ENCODE measurements around the gene ECM2. TPM values are rescaled to one million over a fixed set of nuclear protein-coding genes. Genes with fewer than 3 reads are reported as not detected.
A peak's percentile ranks its signal among the peaks of the same experiment; 100 is the strongest.

Gene ECM2
- total and polyA plus RNA-seq, 12 donors, result 2.1 to 14.9 (median 8.4) TPM

- no peaks in the 10 kb centered on the region for H3K27me3 ChIP-seq
- H3K4me3 ChIP-seq, result peak within 1 kb of the TSS in 9 of 10 donors; percentile 18 to 50 (median 34)
- TF ChIP-seq, protein P1, sequence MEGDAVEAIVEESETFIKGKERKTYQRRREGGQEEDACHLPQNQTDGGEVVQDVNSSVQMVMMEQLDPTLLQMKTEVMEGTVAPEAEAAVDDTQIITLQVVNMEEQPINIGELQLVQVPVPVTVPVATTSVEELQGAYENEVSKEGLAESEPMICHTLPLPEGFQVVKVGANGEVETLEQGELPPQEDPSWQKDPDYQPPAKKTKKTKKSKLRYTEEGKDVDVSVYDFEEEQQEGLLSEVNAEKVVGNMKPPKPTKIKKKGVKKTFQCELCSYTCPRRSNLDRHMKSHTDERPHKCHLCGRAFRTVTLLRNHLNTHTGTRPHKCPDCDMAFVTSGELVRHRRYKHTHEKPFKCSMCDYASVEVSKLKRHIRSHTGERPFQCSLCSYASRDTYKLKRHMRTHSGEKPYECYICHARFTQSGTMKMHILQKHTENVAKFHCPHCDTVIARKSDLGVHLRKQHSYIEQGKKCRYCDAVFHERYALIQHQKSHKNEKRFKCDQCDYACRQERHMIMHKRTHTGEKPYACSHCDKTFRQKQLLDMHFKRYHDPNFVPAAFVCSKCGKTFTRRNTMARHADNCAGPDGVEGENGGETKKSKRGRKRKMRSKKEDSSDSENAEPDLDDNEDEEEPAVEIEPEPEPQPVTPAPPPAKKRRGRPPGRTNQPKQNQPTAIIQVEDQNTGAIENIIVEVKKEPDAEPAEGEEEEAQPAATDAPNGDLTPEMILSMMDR (IDR thresholded peaks at IDR 0.05), result no peak
- DNase-seq, result peak in 1 of 2 donors; percentile 26
- intact Hi-C loops (cut with DNase I), result loop anchor here in 2 of 10 donors (5.0 to 10.0 kb wide), 3 partner anchors 48 to 120 kb away; partner anchors contain the start of gene ECM2 (in 1 of the 2)
- H3K27ac ChIP-seq, result peak within 1 kb of the TSS; percentile 31 to 89 (median 66)
- H3K36me3 ChIP-seq, result no peaks in the 10 kb centered on the region
- no peaks in the 10 kb centered on the region for H3K9me3 ChIP-seq
- H3K4me1 ChIP-seq, result peaks cover 3 to 54% (median 38%) of the 10 kb centered on the region in 9 donors
- ATAC-seq, result peak in 6 of 8 donors; percentile 40 to 71 (median 58)
- 26 to 32% methylated on average over 3 of the region's 3 CpGs for WGBS, 2 donors
Measured at GRCh38 chr9:92482329-92482728, 53.5 kb downstream of the ECM2 start, which contains the start of gene ASPN. TSS of gene ASPN (minus strand) at chr9:92482506.

- TF ChIP-seq, protein P1 (IDR thresholded peaks at IDR 0.05), result no peak
- Histone ChIP-seq H3K9me3 (no peaks in the 10 kb centered on the region), H3K36me3 (no peaks in the 10 kb centered on the region), H3K27ac (peak overlapping the region; percentile 31 to 89 (median 66)), H3K27me3 (no peaks in the 10 kb centered on the region), H3K4me1 (peaks cover 3 to 65% (median 38%) of the 10 kb centered on the region in 9 donors), H3K4me3 (peak overlapping the region in 9 of 10 donors; percentile 2 to 50 (median 34))
- DNase-seq, result no peak
- intact Hi-C loops (cut with DNase I), result loop anchor here in 2 of 10 donors (2.0 to 10.0 kb wide), 4 partner anchors 46 to 121 kb away; partner anchors contain the start of gene ECM2 (in 1 of the 2)
- ATAC-seq, result peak in 4 of 8 donors; percentile 8 to 63 (median 56)
- WGBS, 2 donors, result 52 to 54% methylated on average over 2 of the region's 2 CpGs
Measured at GRCh38 chr9:92480986-92481633, 54.7 kb downstream of the ECM2 start.

- TF ChIP-seq, protein P1 (IDR thresholded peaks at IDR 0.05), result no peak
- 30 to 31% methylated on average over 2 of the region's 2 CpGs for WGBS, 2 donors
- Histone ChIP-seq H3K36me3 (no peaks in the 10 kb centered on the region), H3K9me3 (no peaks in the 10 kb centered on the region), H3K27ac (peak overlapping the region; percentile 31 to 89 (median 66)), H3K4me3 (peak overlapping the region in 9 of 10 donors; percentile 2 to 50 (median 34)), H3K4me1 (peaks cover 3 to 65% (median 38%) of the 10 kb centered on the region in 9 donors), H3K27me3 (no peaks in the 10 kb centered on the region)
- DNase-seq, result no peak
- peak in 7 of 8 donors; percentile 42 to 77 (median 61) for ATAC-seq
- intact Hi-C loops (cut with DNase I), result loop anchor here in 2 of 10 donors (2.0 to 10.0 kb wide), 4 partner anchors 46 to 122 kb away; partner anchors contain the start of gene ECM2 (in 1 of the 2)
Measured at GRCh38 chr9:92480291-92480771, 55.5 kb downstream of the ECM2 start.

DNA sequence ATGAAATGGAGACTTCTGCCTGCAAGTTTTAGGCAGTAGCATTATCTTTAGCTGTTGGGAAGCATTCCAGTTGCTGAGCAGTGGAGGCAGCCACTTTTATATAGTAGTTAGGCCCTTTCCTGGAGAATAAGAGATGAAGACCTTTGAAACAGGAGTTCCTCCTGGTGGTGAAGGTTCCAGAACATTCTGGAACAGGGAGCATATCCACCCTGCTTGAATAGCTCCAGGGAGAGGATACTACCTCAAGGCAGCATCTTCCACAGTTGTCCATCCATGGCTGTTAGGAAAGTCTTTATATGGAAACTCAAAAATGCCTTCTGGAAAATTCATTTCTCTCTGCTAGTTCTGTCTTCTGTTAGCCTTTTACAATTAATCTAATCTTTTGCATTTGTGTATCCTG lies 56.4 kb downstream of the ECM2 start:
- ATAC-seq (no peak), DNase-seq (no peak)
- TF ChIP-seq, protein P1 (IDR thresholded peaks at IDR 0.05), result no peak
- Histone ChIP-seq H3K4me3 (peak overlapping the region in 6 of 10 donors; percentile 11 to 50 (median 42)), H3K9me3 (no peaks in the 10 kb centered on the region), H3K27me3 (no peaks in the 10 kb centered on the region), H3K36me3 (peaks cover 0 to 2% (median 0%) of the 10 kb centered on the region in 9 donors), H3K4me1 (peaks cover 3 to 58% (median 33%) of the 10 kb centered on the region in 9 donors), H3K27ac (peak overlapping the region in 9 of 10 donors; percentile 29 to 89 (median 70))
- intact Hi-C loops (cut with DNase I), result no loop called here
